ENCODE results near the gene CHP1. TPM values are rescaled to one million over a fixed set of nuclear protein-coding genes. Genes with fewer than 3 reads are reported as not detected.

The CHP1 gene
- total and polyA plus RNA-seq, 9 of the 15 experiments (the other 6 are each of a cell fraction or from before 2014, with no cell fraction given), result 31.7 to 83.4 (median 67.6) TPM

DNA sequence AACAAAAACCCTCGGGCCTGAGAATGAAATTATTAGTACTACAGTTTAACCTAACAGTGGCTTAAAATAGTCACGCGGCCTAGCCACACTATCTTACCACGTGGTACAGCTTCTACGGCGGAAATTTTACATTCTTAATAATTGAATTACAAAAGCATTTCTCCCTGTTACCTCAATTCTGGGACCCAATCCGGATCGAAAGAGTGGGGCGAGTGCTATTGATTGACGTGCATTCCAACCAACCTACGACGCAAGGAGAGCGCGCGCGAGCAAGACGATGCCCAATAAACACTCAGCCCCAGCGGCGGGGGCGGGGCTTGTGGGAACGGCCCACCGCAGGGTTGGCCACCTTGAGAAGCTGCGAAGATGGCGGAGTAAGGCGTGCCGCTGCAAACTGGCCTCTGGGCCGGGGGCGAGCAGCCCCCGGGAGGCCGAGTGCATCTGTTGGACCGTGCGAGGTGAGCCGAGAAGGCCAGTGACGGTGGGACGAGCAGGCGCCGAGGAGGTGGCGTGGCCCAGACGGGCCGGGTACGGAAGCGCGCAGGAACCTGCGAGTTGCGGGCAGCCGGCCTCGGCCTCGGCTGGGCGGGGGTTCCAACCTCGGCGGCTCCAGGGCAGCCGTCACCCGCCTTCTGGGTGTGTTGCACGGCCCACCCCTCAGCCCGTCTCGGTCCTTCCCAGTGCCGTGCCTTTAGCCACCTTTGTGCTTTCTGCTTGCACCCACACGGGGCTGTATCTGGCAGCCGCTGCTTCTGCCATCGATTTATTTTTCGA, 52.8 kb downstream of the CHP1 start (continued):
- TF ChIP-seq, protein P1, sequence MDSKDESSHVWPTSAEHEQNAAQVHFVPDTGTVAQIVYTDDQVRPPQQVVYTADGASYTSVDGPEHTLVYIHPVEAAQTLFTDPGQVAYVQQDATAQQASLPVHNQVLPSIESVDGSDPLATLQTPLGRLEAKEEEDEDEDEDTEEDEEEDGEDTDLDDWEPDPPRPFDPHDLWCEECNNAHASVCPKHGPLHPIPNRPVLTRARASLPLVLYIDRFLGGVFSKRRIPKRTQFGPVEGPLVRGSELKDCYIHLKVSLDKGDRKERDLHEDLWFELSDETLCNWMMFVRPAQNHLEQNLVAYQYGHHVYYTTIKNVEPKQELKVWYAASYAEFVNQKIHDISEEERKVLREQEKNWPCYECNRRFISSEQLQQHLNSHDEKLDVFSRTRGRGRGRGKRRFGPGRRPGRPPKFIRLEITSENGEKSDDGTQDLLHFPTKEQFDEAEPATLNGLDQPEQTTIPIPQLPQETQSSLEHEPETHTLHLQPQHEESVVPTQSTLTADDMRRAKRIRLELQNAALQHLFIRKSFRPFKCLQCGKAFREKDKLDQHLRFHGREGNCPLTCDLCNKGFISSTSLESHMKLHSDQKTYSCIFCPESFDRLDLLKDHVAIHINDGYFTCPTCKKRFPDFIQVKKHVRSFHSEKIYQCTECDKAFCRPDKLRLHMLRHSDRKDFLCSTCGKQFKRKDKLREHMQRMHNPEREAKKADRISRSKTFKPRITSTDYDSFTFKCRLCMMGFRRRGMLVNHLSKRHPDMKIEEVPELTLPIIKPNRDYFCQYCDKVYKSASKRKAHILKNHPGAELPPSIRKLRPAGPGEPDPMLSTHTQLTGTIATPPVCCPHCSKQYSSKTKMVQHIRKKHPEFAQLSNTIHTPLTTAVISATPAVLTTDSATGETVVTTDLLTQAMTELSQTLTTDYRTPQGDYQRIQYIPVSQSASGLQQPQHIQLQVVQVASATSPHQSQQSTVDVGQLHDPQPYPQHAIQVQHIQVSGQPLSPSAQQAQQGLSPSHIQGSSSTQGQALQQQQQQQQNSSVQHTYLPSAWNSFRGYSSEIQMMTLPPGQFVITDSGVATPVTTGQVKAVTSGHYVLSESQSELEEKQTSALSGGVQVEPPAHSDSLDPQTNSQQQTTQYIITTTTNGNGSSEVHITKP (IDR thresholded peaks at IDR 0.05; ENCODE audit: partially characterized antibody), result peak; percentile 49
- TF ChIP-seq, protein P2, sequence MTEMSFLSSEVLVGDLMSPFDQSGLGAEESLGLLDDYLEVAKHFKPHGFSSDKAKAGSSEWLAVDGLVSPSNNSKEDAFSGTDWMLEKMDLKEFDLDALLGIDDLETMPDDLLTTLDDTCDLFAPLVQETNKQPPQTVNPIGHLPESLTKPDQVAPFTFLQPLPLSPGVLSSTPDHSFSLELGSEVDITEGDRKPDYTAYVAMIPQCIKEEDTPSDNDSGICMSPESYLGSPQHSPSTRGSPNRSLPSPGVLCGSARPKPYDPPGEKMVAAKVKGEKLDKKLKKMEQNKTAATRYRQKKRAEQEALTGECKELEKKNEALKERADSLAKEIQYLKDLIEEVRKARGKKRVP (CRISPR knock-in tag; IDR thresholded peaks at IDR 0.05), result 0 out of 2 replicates have a peak, but pooled peaks have one; percentile 21
- TF ChIP-seq MAFF (IDR thresholded peaks at IDR 0.05; ENCODE audit: low read length) (no peak), TAF7 (tag; IDR thresholded peaks at IDR 0.05) (peak; percentile 97), MTA1 (IDR thresholded peaks at IDR 0.05; ENCODE audit: borderline replicate concordance) (no peak), HDAC6 (IDR thresholded peaks at IDR 0.05; ENCODE audit: low read depth, low read length) (no peak), HDGF (IDR thresholded peaks at IDR 0.05) (0 out of 2 replicates have a peak, but pooled peaks have one; percentile 18), ZBED1 (IDR thresholded peaks at IDR 0.05) (no peak), HSF4 (CRISPR knock-in tag; IDR thresholded peaks at IDR 0.05; ENCODE audit: borderline replicate concordance) (no peak)
- TF ChIP-seq, protein P3, sequence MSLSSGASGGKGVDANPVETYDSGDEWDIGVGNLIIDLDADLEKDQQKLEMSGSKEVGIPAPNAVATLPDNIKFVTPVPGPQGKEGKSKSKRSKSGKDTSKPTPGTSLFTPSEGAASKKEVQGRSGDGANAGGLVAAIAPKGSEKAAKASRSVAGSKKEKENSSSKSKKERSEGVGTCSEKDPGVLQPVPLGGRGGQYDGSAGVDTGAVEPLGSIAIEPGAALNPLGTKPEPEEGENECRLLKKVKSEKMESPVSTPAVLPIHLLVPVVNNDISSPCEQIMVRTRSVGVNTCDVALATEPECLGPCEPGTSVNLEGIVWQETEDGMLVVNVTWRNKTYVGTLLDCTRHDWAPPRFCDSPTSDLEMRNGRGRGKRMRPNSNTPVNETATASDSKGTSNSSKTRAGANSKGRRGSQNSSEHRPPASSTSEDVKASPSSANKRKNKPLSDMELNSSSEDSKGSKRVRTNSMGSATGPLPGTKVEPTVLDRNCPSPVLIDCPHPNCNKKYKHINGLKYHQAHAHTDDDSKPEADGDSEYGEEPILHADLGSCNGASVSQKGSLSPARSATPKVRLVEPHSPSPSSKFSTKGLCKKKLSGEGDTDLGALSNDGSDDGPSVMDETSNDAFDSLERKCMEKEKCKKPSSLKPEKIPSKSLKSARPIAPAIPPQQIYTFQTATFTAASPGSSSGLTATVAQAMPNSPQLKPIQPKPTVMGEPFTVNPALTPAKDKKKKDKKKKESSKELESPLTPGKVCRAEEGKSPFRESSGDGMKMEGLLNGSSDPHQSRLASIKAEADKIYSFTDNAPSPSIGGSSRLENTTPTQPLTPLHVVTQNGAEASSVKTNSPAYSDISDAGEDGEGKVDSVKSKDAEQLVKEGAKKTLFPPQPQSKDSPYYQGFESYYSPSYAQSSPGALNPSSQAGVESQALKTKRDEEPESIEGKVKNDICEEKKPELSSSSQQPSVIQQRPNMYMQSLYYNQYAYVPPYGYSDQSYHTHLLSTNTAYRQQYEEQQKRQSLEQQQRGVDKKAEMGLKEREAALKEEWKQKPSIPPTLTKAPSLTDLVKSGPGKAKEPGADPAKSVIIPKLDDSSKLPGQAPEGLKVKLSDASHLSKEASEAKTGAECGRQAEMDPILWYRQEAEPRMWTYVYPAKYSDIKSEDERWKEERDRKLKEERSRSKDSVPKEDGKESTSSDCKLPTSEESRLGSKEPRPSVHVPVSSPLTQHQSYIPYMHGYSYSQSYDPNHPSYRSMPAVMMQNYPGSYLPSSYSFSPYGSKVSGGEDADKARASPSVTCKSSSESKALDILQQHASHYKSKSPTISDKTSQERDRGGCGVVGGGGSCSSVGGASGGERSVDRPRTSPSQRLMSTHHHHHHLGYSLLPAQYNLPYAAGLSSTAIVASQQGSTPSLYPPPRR (CRISPR knock-in tag; IDR thresholded peaks at IDR 0.05; ENCODE audit: borderline replicate concordance), result 0 out of 2 replicates have a peak, but pooled peaks have one; percentile 38
- TF ChIP-seq, protein P4, sequence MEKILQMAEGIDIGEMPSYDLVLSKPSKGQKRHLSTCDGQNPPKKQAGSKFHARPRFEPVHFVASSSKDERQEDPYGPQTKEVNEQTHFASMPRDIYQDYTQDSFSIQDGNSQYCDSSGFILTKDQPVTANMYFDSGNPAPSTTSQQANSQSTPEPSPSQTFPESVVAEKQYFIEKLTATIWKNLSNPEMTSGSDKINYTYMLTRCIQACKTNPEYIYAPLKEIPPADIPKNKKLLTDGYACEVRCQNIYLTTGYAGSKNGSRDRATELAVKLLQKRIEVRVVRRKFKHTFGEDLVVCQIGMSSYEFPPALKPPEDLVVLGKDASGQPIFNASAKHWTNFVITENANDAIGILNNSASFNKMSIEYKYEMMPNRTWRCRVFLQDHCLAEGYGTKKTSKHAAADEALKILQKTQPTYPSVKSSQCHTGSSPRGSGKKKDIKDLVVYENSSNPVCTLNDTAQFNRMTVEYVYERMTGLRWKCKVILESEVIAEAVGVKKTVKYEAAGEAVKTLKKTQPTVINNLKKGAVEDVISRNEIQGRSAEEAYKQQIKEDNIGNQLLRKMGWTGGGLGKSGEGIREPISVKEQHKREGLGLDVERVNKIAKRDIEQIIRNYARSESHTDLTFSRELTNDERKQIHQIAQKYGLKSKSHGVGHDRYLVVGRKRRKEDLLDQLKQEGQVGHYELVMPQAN (IDR thresholded peaks at IDR 0.05; ENCODE audit: borderline replicate concordance), result peak; percentile 77; the same call in 1 of the 2 replicates
- TF ChIP-seq, protein P5, sequence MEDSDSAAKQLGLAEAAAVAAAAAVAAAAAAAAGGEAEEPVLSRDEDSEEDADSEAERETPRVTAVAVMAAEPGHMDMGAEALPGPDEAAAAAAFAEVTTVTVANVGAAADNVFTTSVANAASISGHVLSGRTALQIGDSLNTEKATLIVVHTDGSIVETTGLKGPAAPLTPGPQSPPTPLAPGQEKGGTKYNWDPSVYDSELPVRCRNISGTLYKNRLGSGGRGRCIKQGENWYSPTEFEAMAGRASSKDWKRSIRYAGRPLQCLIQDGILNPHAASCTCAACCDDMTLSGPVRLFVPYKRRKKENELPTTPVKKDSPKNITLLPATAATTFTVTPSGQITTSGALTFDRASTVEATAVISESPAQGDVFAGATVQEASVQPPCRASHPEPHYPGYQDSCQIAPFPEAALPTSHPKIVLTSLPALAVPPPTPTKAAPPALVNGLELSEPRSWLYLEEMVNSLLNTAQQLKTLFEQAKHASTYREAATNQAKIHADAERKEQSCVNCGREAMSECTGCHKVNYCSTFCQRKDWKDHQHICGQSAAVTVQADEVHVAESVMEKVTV (CRISPR knock-in tag; IDR thresholded peaks at IDR 0.05), result no peak

All from K562 (cell line).